ENCODE measurements around the gene FXYD7. TPM values are rescaled to one million over a fixed set of nuclear protein-coding genes. Genes with fewer than 3 reads are reported as not detected.
"Not testable (repeated sequence)": the region's sequence is repeated elsewhere in the genome, so short reads cannot be mapped to it uniquely, and the experiment has no call there.

The FXYD7 gene
- total RNA-seq, 2 donors from 2014 or later: 1.1 TPM; not detected in 1

- Histone ChIP-seq H3K27ac (ENCODE audit: low read depth, low read length) (no peak overlapping the region), H3K36me3 (ENCODE audit: control insufficient read depth, insufficient read depth, low read length) (no peaks in the 10 kb centered on the region), H3K9me3 (ENCODE audit: control insufficient read depth, low read length) (no peaks in the 10 kb centered on the region), H3K4me1 (ENCODE audit: control insufficient read depth, insufficient read depth, low read length) (no peaks in the 10 kb centered on the region), H3K4me3 (ENCODE audit: low read length) (no peak overlapping the region), H3K27me3 (ENCODE audit: control insufficient read depth, insufficient read depth, low read length, poor library complexity, severe bottlenecking) (no peaks in the 10 kb centered on the region), H3K9ac (ENCODE audit: extremely low read depth, low read length, poor library complexity, severe bottlenecking) (no peak overlapping the region)
- H3K27ac Mint-ChIP-seq: no peak overlapping the region
- H3K27me3 Mint-ChIP-seq (ENCODE audit: insufficient read depth): peaks cover 2% of the 10 kb centered on the region
- no peak overlapping the region for H3K4me3 Mint-ChIP-seq
- peak; percentile 12 for DNase-seq
- no peak for TF ChIP-seq CTCF (conservative IDR thresholded peaks at IDR 0.05)
- 91 to 100% methylated on average over 2 of the region's 2 CpGs for WGBS, 2 experiments (ENCODE audit: insufficient coverage in 1 of 2, insufficient read length in 1 of 2)
- peaks cover 2% of the 10 kb centered on the region for H3K9me3 Mint-ChIP-seq
- H3K36me3 Mint-ChIP-seq (ENCODE audit: low read depth): no peaks in the 10 kb centered on the region
- no peaks in the 10 kb centered on the region for H3K4me1 Mint-ChIP-seq
These were observed 52.8 kb downstream of the FXYD7 start for GRCh38 chr19:35195830-35196229.

- not testable (repeated sequence) for H3K4me3 ChIP-seq (ENCODE audit: low read length); H3K36me3 Mint-ChIP-seq (ENCODE audit: low read depth); H3K9ac ChIP-seq (ENCODE audit: extremely low read depth, low read length, poor library complexity, severe bottlenecking); H3K27me3 Mint-ChIP-seq (ENCODE audit: insufficient read depth); H3K9me3 Mint-ChIP-seq; H3K4me1 Mint-ChIP-seq; H3K27ac Mint-ChIP-seq; H3K27ac ChIP-seq (ENCODE audit: low read depth, low read length); H3K4me1 ChIP-seq (ENCODE audit: control insufficient read depth, insufficient read depth, low read length); H3K36me3 ChIP-seq (ENCODE audit: control insufficient read depth, insufficient read depth, low read length); H3K9me3 ChIP-seq (ENCODE audit: control insufficient read depth, low read length); H3K27me3 ChIP-seq (ENCODE audit: control insufficient read depth, insufficient read depth, low read length, poor library complexity, severe bottlenecking); H3K4me3 Mint-ChIP-seq
- peak; percentile 5 for DNase-seq
- WGBS, 2 experiments (ENCODE audit: insufficient coverage in 1 of 2, insufficient read length in 1 of 2): 67 to 76% methylated on average over 6 of the region's 6 CpGs
These were observed 53.8 kb downstream of the FXYD7 start for GRCh38 chr19:35196861-35197260.

DNA sequence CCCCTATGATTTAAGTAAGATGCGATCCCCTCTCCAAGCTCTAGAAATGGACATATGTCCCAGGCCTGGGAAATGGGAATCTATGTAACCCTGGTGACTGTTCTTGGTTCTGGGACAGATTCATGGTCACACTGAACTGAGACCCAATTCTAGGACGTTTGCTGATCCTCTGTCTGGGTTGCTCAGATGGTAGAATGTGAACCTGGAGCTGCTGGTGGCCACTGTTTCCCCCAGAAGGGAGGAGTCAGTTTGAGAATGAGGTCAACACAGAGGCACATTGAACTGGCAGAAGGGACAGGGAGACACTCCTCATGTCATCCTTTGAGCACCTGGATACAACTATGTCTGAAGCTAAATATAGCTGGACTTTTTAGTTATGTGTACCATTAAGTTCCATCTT lies 56.4 kb downstream of the FXYD7 start:
- no peaks in the 10 kb centered on the region for H3K9me3 Mint-ChIP-seq
- H3K27me3 Mint-ChIP-seq (ENCODE audit: insufficient read depth): peaks cover 2% of the 10 kb centered on the region
- Histone ChIP-seq H3K4me1 (ENCODE audit: control insufficient read depth, insufficient read depth, low read length) (no peaks in the 10 kb centered on the region), H3K9ac (ENCODE audit: extremely low read depth, low read length, poor library complexity, severe bottlenecking) (no peak overlapping the region), H3K27me3 (ENCODE audit: control insufficient read depth, insufficient read depth, low read length, poor library complexity, severe bottlenecking) (no peaks in the 10 kb centered on the region), H3K27ac (ENCODE audit: low read depth, low read length) (no peak overlapping the region), H3K36me3 (ENCODE audit: control insufficient read depth, insufficient read depth, low read length) (no peaks in the 10 kb centered on the region), H3K9me3 (ENCODE audit: control insufficient read depth, low read length) (no peaks in the 10 kb centered on the region), H3K4me3 (ENCODE audit: low read length) (no peak overlapping the region)
- H3K36me3 Mint-ChIP-seq (ENCODE audit: low read depth): no peaks in the 10 kb centered on the region
- H3K4me3 Mint-ChIP-seq: no peak overlapping the region
- DNase-seq: no peak
- H3K27ac Mint-ChIP-seq: no peak overlapping the region
- peaks cover 4% of the 10 kb centered on the region for H3K4me1 Mint-ChIP-seq
- WGBS, 2 experiments (ENCODE audit: insufficient coverage in 1 of 2, insufficient read length in 1 of 2): 83 to 84% methylated on average over 2 of the region's 2 CpGs
- TF ChIP-seq CTCF (conservative IDR thresholded peaks at IDR 0.05): no peak

Measured in endodermal cell (in vitro differentiated cells).